ENCODE measurements around the gene SCAF8.
"Not testable (repeated sequence)": the region's sequence is repeated elsewhere in the genome, so short reads cannot be mapped to it uniquely, and the experiment has no call there.

The SCAF8 gene

GRCh38 chr6:154733626-154734382 lies 588 bp downstream of the SCAF8 start:
- peak; percentile 99 for DNase-seq

DNA sequence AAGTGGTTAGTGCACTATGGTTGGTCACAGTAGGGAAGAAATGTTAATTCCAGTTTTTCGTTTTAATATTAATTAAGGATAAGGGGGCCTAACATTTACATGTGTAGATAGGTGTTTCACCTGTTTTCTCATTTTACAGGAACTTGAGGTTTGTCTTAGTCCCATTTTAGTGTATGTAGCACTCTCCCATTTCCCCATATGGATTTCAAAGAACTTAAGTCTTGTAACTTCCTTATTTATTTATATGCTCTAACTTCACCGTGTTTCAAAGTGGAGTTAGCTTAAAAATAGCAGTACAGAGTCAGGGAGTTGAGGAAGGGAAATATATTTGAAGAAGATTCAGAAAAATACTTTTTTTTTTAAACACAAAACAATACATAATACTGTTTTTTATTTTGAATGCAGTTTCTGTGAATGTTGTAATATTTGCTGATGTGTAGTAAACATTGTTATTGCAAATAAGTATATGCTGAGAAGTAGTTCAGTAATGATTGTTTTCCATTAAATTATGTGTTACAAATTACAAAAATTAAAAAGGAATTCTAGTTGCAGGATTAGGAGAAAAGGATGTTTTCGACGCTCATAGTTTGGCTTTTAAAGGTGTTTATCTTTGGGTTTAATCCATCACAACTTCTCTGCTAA lies 3.5 kb downstream of the SCAF8 start:
- peak; percentile 31 for DNase-seq

GRCh38 chr6:154737424-154737823 lies 4.2 kb downstream of the SCAF8 start:
- DNase-seq, result no peak

GRCh38 chr6:154738551-154738961 lies 5.3 kb downstream of the SCAF8 start:
- peak; percentile 49 for DNase-seq

DNA sequence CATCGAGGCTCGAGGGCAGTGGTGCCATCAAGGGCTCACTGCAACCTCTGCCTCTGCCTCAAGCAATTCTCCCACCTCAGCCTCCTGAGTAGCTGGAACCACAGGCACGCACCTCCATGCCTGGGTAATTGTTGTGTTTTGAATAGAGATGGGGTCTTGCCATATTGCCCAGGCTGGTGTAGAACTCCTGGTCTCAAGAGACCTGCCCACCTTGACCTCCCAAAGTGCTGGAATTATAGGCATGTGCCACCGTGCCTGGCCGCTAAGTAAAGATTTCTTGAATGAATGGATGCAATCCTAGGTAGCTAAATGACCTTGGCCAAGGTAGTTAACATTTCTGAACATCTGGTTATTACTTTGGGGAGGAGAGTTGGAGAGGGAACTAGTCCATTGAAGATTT lies 7.4 kb downstream of the SCAF8 start:
- no peak for DNase-seq

DNA sequence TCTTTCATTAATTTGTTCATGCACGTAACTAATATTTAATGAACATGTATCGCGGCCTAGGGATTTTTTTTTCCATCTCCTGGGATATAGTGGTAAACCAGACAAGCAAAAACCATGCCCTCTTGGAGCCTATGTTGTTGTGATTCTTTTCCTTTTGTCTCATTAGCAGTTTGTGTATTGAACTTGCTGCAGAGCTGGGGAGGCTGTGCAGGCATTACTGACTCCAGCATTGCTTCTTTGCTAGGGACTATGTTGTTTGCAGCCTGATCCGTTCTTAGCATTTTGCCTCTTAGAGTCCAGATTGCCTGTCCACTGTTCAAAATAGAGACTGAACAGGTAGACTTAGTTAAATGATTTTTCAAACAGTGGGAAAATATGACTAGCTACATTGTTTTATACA lies 9.7 kb downstream of the SCAF8 start:
- DNase-seq, result no peak

- DNase-seq, result not testable (repeated sequence)
Measured at GRCh38 chr6:154744029-154744745, 11.0 kb downstream of the SCAF8 start.

DNA sequence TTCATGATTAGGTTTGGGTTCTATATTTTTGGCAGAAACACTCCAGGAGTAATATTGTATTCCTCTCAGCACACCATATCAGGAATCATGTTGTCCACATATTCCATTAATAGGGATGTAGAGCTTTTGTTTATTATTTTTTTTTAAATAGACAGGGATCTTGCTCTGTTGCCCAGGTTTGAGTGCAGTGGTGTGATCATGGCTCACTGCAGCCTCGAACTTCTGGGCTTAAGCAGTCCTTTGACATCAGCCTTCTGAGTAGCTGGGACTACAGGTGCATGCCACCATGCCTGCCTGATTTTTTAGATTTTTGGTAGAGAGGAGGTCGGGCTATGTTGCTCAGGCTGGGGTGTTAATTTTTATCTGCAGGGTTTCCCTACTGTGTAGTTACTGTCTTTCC lies 12.0 kb downstream of the SCAF8 start:
- DNase-seq, result no peak

DNA sequence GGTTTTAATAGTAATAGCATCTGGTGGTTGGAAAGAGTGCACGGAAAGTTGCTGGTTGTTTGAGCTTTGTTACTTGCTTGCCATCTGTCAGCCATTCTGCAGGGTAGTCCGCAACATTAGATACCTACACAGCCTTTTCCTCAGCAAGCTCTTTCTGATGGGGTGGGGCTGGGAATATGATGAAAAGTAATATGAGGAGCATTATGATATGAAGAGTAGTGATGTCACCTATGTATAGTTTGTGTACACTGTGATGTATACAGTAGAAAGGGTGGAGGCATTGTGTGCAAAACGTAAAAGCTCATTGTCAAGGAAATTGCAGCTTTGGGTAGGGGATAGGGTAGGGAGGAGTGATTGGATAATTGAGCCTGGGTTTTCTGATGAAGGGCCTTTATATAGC lies 16.1 kb downstream of the SCAF8 start:
- no peak for DNase-seq

- no peak for DNase-seq
Measured at GRCh38 chr6:154751011-154751800, 18.0 kb downstream of the SCAF8 start.

DNA sequence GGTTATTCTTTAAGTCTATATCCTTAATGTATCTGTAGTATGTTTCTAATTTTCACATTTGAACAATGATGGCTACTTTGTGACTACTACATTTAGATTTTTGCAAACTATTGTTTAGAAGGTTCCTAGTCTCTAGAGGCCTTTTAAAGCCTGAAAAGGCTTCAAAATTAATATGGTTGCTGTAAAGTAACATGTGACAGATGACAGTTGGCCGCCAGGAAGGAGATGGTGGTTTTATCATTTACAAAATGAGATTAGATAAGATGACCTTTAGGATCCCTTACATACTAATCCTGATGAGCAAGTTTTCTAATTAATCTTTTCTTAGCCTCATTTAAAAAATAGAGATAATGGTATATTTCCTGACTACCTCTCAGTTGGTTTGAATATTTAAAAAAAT lies 18.8 kb downstream of the SCAF8 start:
- peak; percentile 25 for DNase-seq

DNA sequence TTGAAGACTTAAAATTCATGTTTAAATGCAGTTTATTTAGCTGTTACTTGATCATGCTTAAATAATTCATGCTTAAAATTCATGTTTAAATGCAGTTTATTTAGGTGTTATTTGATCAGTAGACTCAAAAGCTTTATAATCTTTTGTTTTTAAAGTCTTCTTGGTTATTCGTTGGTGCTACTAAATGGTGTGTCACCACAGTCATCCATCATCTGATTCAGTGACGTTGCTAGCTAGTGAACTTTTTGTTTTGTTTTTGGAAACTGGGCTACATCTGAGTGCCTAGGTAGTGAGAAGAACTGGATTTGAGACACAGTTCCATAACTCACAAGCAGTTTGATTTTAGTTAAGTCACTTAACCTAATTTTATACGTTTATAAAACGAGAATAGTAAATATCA lies 20.9 kb downstream of the SCAF8 start:
- DNase-seq, result peak; percentile 54

DNA sequence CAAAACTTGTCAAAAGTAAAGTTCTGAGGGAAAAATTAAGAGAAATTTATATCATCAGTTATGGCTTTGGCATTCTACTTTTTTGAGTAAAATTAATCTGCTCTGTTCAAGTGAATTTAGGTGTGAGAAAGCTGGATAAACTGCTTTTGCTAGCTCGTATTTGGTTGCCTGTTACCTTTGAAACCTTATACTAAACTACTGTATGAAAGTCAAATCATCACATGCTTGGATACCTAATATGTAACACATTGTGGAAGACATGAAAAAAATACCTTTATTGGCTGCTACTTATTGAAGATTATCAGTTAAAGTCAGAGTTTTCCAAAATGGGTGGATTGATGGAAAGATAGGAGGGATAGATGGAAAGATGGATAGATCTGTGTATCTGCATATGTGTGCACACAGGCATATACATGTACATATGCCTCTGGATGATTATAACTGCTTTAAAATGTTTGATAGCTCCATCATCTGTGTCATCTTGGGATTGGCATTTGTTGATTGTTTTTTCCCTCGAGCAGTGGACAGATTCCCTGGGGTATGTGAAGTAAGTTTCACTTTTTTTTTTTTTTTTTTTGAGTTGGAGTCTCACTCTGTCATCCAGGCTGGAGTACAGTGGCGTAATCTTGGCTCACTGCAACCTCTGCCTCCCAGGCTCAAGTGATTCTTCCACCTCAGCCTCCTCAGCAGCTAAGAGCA lies 24.3 kb downstream of the SCAF8 start:
- DNase-seq, result no peak

GRCh38 chr6:154758125-154758524 lies 24.9 kb downstream of the SCAF8 start:
- DNase-seq, result no peak

GRCh38 chr6:154763650-154764049 lies 30.4 kb downstream of the SCAF8 start:
- DNase-seq, result no peak

DNA sequence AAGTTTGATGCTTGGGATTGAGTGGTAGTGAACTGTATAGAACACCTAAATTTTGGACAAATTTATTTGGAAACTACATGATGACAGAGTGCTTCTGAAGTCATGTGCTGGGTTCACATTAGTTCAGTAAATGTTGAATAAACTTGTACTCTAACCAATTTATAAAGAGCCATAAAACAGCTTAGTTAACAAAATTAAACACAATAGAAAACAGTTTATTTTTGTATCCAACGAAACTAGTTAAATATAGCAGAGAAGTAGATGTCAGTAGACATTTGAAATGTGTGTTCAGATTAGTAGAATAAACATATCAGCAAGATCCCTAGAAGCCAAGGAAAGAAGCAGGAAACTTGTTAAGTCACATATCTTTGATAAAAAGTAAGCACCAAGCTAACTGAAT lies 32.1 kb downstream of the SCAF8 start:
- DNase-seq, result no peak

DNA sequence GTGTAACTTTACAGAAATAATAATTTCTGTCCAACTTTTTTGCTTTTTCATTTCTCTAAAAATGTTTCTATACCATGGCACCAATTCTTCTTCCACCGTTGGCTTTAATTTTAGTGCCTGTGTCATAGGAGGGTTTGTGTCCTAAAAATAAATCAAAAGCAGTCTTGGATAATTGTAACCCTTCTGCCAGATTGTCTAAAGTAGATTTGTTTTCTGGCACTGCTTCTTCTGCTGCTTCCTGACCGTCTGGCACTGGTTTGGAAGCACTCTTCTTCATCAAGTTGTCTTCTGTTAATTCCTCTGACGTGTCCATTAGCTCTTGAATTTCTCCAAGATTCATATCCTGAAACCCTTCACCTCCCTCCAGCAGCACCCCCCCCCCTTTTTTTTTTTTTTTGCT lies 33.1 kb downstream of the SCAF8 start:
- DNase-seq, result no peak

- DNase-seq, result peak; percentile 28
Measured at GRCh38 chr6:154767003-154767723, 33.9 kb downstream of the SCAF8 start.

GRCh38 chr6:154768280-154768679 lies 35.1 kb downstream of the SCAF8 start:
- DNase-seq, result no peak

DNA sequence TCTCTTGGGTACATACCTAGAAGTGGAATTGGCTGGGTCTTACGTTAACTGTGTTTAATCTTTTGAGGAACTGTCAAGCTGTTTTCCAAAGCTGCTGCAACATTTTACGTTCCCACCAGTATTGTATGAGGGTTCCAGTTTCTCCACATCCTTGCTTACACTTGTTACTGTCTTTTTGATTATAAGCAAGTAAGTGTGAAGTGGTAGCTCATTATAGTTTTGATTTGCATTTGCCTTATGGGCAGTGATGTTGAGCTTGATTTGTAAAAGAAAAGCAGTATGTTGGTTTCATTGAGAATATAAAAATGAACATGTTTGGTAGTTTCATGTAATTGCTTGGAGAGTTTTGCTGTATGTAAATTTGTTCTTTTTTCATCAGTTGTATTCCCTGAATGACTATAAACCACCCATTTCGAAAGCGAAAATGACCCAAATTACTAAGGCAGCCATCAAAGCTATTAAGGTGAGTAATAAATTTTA lies 40.4 kb downstream of the SCAF8 start:
- no peak for DNase-seq

DNA sequence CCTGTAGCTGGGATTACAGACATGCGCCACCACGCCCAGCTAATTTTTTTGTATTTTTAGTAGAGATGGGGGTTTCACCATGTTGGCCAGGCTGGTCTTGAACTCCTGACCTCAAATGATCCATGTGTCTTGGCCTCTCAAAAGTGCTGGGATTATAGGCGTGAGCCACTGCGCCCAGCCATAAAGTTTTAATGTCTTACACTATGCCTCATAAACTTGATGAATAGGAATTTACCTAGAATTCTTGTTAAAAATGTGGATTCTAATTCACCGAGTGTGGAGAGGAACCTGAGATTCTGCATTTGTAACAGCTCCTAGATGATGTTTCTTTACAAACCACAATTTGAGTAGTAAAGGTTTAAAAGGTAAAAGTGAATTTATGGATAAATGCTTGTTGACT lies 45.9 kb downstream of the SCAF8 start:
- not testable (repeated sequence) for DNase-seq

- no peak for DNase-seq
Measured at GRCh38 chr6:154782193-154782592, 49.0 kb downstream of the SCAF8 start.
